K562 (cell line): ENCODE data around the gene CHRND. TPM values are rescaled to one million over a fixed set of nuclear protein-coding genes. Genes with fewer than 3 reads are reported as not detected.

Experiments used
- ATAC-seq: fragments of 200-7000 bp; cut with Tn5 transposase; 3 replicates; pipeline ENCODE4 v1.9.1; 2020; ENCODE audit warnings: moderate library complexity
- BruUV-seq: library from RNA; stranded (reverse); fragments of 400-500 nt; replicated peaks from 2 replicates; lab custom pipeline; 2021; lab: Mats Ljungman, UMichigan
- CTCF ChIA-PET: fragments of 300-600 bp; formaldehyde crosslinking; extraction: SDS; loops from one replicate; lab custom pipeline; 2021; ENCODE audit warnings: low intra/inter-chr PET ratio; lab: Yijun Ruan, JAX
- POLR2A ChIA-PET: fragments of 300-600, 350-650 bp; sonication (Branson Sonifier 250); formaldehyde crosslinking; extraction: SDS; loops from one replicate; lab custom pipeline; 2021; ENCODE audit warnings: antibody characterized with exemption, inconsistent platforms; lab: Yijun Ruan, JAX
- DNase-seq, 4 experiments: peaks; one replicate each; pipeline versions ENCODE4 v3.0.0 to v3.0.0-alpha.2; 2011 to 2018; ENCODE audit warnings: low spot score in 3 of 4, mixed read lengths in 3 of 4; ENCODE audit errors: extremely low read depth in 1 of 4
- FAIRE-seq: peaks from 2 replicates; lab custom pipeline; 2011; peaks lifted over from hg19 to GRCh38; lab: Jason Lieb, UNC
- H2AFZ ChIP-seq: 2 replicates; pipeline ENCODE4 v1.6.0; 2011; ENCODE audit warnings: low read depth, low read length, control low read depth, inconsistent platforms
- H3K27ac ChIP-seq: fragments of 200-600 bp; 3 replicates; pipeline ENCODE4 v1.8.0; 2011; ENCODE audit warnings: low read depth, mild to moderate bottlenecking, control low read depth, inconsistent platforms, low read length, moderate library complexity, mixed read lengths; ENCODE audit errors: extremely low read depth
- H3K27me3 ChIP-seq, 2 experiments: fragments of 300-600 bp in 1 of 2; 2 replicates in 1 of 2; 3 replicates in 1 of 2; pipeline versions ENCODE4 v1.6.0 to v1.8.0; 2011; ENCODE audit warnings: inconsistent platforms in 2 of 2, low read length in 2 of 2, mild to moderate bottlenecking in 1 of 2, mixed read lengths in 1 of 2, moderate library complexity in 1 of 2; ENCODE audit not compliant: control insufficient read depth in 2 of 2, insufficient read depth in 2 of 2
- H3K36me3 ChIP-seq: fragments of 300-600 bp; 3 replicates; pipeline ENCODE4 v1.8.0; 2011; ENCODE audit warnings: mild to moderate bottlenecking, low read length, inconsistent platforms; ENCODE audit not compliant: control insufficient read depth, insufficient read depth
- H3K4me1 ChIP-seq, 2 experiments: fragments of 200-600 bp in 1 of 2; replicated peaks in 1 of 2; 2 replicates in 1 of 2; 3 replicates in 1 of 2; pipeline versions ENCODE4 v1.5.1 to v1.8.0; 2011; ENCODE audit warnings: inconsistent platforms in 2 of 2, low read length in 2 of 2, mild to moderate bottlenecking in 1 of 2, mixed read lengths in 1 of 2, moderate library complexity in 1 of 2; ENCODE audit not compliant: control insufficient read depth in 2 of 2, insufficient read depth in 2 of 2
- H3K4me2 ChIP-seq: 2 replicates; pipeline ENCODE4 v1.6.1; 2011; ENCODE audit warnings: low read length, control low read depth, inconsistent platforms, mixed read lengths; ENCODE audit not compliant: insufficient read depth
- H3K4me3 ChIP-seq: fragments of 200-600 bp; sonication (generic), shearing (Covaris generic); 2 replicates; pipeline ENCODE4 v1.5.1; 2016; ENCODE audit warnings: control low read depth, inconsistent platforms
- H3K79me2 ChIP-seq: fragments of 200-600 bp; 3 replicates; pipeline ENCODE4 v1.8.0; 2011; ENCODE audit warnings: low read length, inconsistent platforms; ENCODE audit not compliant: control insufficient read depth, insufficient read depth
- H3K9ac ChIP-seq, 2 experiments: 2 replicates each; pipeline versions ENCODE4 v1.6.0 to v1.6.1; 2011; ENCODE audit warnings: low read depth in 2 of 2, low read length in 2 of 2, control low read depth in 1 of 2, inconsistent platforms in 1 of 2, mild to moderate bottlenecking in 1 of 2, mixed read lengths in 1 of 2; ENCODE audit not compliant: insufficient read depth in 1 of 2
- H3K9me1 ChIP-seq: one replicate; pipeline ENCODE4 v1.6.0; 2011; ENCODE audit warnings: inconsistent platforms, mild to moderate bottlenecking, low read length, moderate library complexity; ENCODE audit not compliant: control insufficient read depth, insufficient read depth
- H3K9me3 ChIP-seq: replicated peaks from 2 replicates; pipeline ENCODE4 v1.5.1; 2011; ENCODE audit warnings: low read depth, low read length, inconsistent platforms; ENCODE audit not compliant: control insufficient read depth, insufficient read depth
- H4K20me1 ChIP-seq: replicated peaks from 2 replicates; pipeline ENCODE4 v1.6.1; 2011; ENCODE audit warnings: low read length, inconsistent platforms, mixed read lengths; ENCODE audit not compliant: control insufficient read depth, insufficient read depth
- PPARD ChIP-seq: fragments of 250-450 bp; sonication (Bioruptor Pico); IDR thresholded peaks from 2 replicates; pipeline ENCODE4 v1.8.0; 2022; ENCODE audit warnings: inconsistent platforms, mild to moderate bottlenecking, moderate library complexity
- PTTG1 ChIP-seq: fragments of 450-650 bp; IDR thresholded peaks from 2 replicates; pipeline ENCODE4 v1.6.1; 2016; ENCODE audit warnings: low read depth, mild to moderate bottlenecking, missing genetic modification characterization, missing compliant biosample characterization
- ZBTB5 ChIP-seq: fragments of 450-650 bp; IDR thresholded peaks from 2 replicates; pipeline ENCODE4 v1.6.1; 2017; ENCODE audit warnings: antibody characterized with exemption
- ZFP30 ChIP-seq: fragments of 250-450 bp; sonication (Bioruptor Pico); IDR thresholded peaks from 2 replicates; pipeline ENCODE4 v1.8.0; 2022; ENCODE audit warnings: moderate library complexity, mild to moderate bottlenecking, inconsistent platforms, borderline replicate concordance
- ZNF311 ChIP-seq: fragments of 250-450 bp; sonication (Bioruptor Pico); IDR thresholded peaks from 2 replicates; pipeline ENCODE4 v1.4.0; 2020; ENCODE audit warnings: mild to moderate bottlenecking, moderate library complexity
- WGBS: fragments of 100-300 bp; shearing (Covaris generic); methylation state at CpG from one replicate; pipeline ENCODE4 v1.1.6; 2016; ENCODE audit warnings: low coverage, mixed read lengths; ENCODE audit not compliant: insufficient coverage; ENCODE audit errors: missing lambda C conversion rate; 5-methylcytosine and 5-hydroxymethylcytosine counted together
- in situ Hi-C: fragments of 300-500 bp; cut with MboI; formaldehyde crosslinking; loops from 4 replicates; pipeline ENCODE4 v1.15.0; 2018; ENCODE audit warnings: inconsistent platforms, mixed read lengths
- intact Hi-C: fragments of 100-400 bp; cut with micrococcal nuclease; formaldehyde crosslinking; loops from 2 replicates; pipeline ENCODE4 v1.14.2; 2022
- polyA plus RNA-seq, 8 experiments: library from polyadenylated mRNA; depleted of rRNA in 4 of 8; stranded (reverse) in 5 of 8; unstranded in 3 of 8; fragments of >200 nt; fragmentation: Nextera tagmentation in 2 of 8; fragmentation: Illumina TruSeq in 1 of 8; extraction: Ambion mirVana in 2 of 8; extraction: Trizol in 1 of 8; gene quantifications; 2 replicates each; pipeline versions ENCODE4 v1.2.1 to v1.2.3, GENCODE V29; 2011 to 2014; ENCODE audit warnings: inconsistent platforms in 1 of 8, missing spikeins in 1 of 8
- total RNA-seq, 7 experiments: library from RNA; depleted of rRNA in 6 of 7; stranded (reverse); fragments of >200 nt in 6 of 7; fragmentation: Illumina TruSeq in 2 of 7; extraction: Trizol in 2 of 7; gene quantifications; 2 replicates each; pipeline versions ENCODE4 v1.2.1 to v1.2.3, GENCODE V29; 2011 to 2021; ENCODE audit warnings: low replicate concordance in 1 of 7
- TF ChIP-seq, protein P1 (sequence below): fragments of 250-450 bp; sonication (Bioruptor Pico); IDR thresholded peaks from 2 replicates; pipeline ENCODE4 v1.5.0; 2020; ENCODE audit warnings: mild to moderate bottlenecking, borderline replicate concordance

The CHRND gene
- total and polyA plus RNA-seq, 9 of the 15 experiments (the other 6 are each of a cell fraction or from before 2014, with no cell fraction given), result not detected

GRCh38 chr2:232568161-232568560, 42.2 kb downstream of the CHRND start:
- ATAC-seq, result no peak
- CTCF ChIA-PET, result no interaction called here
- TF ChIP-seq PPARD (CRISPR knock-in tag) (no peak), PTTG1 (tag) (no peak), ZFP30 (CRISPR knock-in tag) (no peak), ZBTB5 (no peak), ZNF311 (CRISPR knock-in tag) (no peak)
- TF ChIP-seq, protein P1, sequence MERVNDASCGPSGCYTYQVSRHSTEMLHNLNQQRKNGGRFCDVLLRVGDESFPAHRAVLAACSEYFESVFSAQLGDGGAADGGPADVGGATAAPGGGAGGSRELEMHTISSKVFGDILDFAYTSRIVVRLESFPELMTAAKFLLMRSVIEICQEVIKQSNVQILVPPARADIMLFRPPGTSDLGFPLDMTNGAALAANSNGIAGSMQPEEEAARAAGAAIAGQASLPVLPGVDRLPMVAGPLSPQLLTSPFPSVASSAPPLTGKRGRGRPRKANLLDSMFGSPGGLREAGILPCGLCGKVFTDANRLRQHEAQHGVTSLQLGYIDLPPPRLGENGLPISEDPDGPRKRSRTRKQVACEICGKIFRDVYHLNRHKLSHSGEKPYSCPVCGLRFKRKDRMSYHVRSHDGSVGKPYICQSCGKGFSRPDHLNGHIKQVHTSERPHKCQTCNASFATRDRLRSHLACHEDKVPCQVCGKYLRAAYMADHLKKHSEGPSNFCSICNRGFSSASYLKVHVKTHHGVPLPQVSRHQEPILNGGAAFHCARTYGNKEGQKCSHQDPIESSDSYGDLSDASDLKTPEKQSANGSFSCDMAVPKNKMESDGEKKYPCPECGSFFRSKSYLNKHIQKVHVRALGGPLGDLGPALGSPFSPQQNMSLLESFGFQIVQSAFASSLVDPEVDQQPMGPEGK, result no peak
- Histone ChIP-seq H3K4me2 (no peak overlapping the region), H3K9me1 (no peaks in the 10 kb centered on the region), H3K79me2 (no peaks in the 10 kb centered on the region), H3K9ac (no peak overlapping the region), H3K27me3 (no peaks in the 10 kb centered on the region), H3K27ac (no peak overlapping the region), H2AFZ (no peak overlapping the region), H3K4me3 (no peak overlapping the region), H3K36me3 (peaks cover 68% of the 10 kb centered on the region; the same call in 2 of the 3 replicates), H4K20me1 (no peaks in the 10 kb centered on the region), H3K9me3 (no peaks in the 10 kb centered on the region), H3K4me1 (no peaks in the 10 kb centered on the region)
- in situ Hi-C loops, result no loop called here
- intact Hi-C loops, result no loop called here
- no peak for FAIRE-seq
- no TSS peak for BruUV-seq
- no peak for DNase-seq
- 55% methylated on average over 5 of the region's 5 CpGs for WGBS
- POLR2A ChIA-PET, result interaction anchor here (1.3 kb wide), 1 partner anchor 9 kb away, joined by 4 read pairs; no protein-coding TSS in a partner anchor
